ENCODE measurements around the gene EML4. TPM values are rescaled to one million over a fixed set of nuclear protein-coding genes. Genes with fewer than 3 reads are reported as not detected.

Gene EML4
- total and polyA plus RNA-seq, 2 of the 13 experiments (the other 11 are each of a cell fraction or from before 2014, with no cell fraction given): 243 to 476 TPM

- TF ChIP-seq SKI (IDR thresholded peaks at IDR 0.05; ENCODE audit: partially characterized antibody) (no peak), KDM5B (CRISPR knock-in tag; IDR thresholded peaks at IDR 0.05; ENCODE audit: borderline replicate concordance) (peak; percentile 56; the same call in 1 of the 2 replicates), ELF3 (CRISPR knock-in tag; IDR thresholded peaks at IDR 0.05) (peak; percentile 8; the same call in 1 of the 2 replicates), THAP9 (CRISPR knock-in tag; IDR thresholded peaks at IDR 0.05; ENCODE audit: borderline replicate concordance) (0 out of 2 replicates have a peak, but pooled peaks have one; percentile 37), DRAP1 (CRISPR knock-in tag; IDR thresholded peaks at IDR 0.05) (no peak; the same call in 1 of the 2 replicates), ZNF839 (CRISPR knock-in tag; IDR thresholded peaks at IDR 0.05; ENCODE audit: borderline replicate concordance) (0 out of 2 replicates have a peak, but pooled peaks have one; percentile 61), ETV5 (CRISPR knock-in tag; IDR thresholded peaks at IDR 0.05; ENCODE audit: borderline replicate concordance) (0 out of 2 replicates have a peak, but pooled peaks have one; percentile 9), ZNF747 (CRISPR knock-in tag; IDR thresholded peaks at IDR 0.05; ENCODE audit: borderline replicate concordance) (no peak), ZNF710 (CRISPR knock-in tag; IDR thresholded peaks at IDR 0.05; ENCODE audit: borderline replicate concordance) (0 out of 2 replicates have a peak, but pooled peaks have one; percentile 26), SYNCRIP (IDR thresholded peaks at IDR 0.05; ENCODE audit: insufficient read depth, low read depth, low read length) (no peak), ZNF687 (CRISPR knock-in tag; IDR thresholded peaks at IDR 0.05) (peak; percentile 68), ZBTB38 (CRISPR knock-in tag; IDR thresholded peaks at IDR 0.05) (peak; percentile 95), STAT5B (CRISPR knock-in tag; IDR thresholded peaks at IDR 0.05) (0 out of 2 replicates have a peak, but pooled peaks have one; percentile 7), TFAP4 (IDR thresholded peaks at IDR 0.05; ENCODE audit: borderline replicate concordance, low read depth) (0 out of 2 replicates have a peak, but pooled peaks have one; percentile 8), NR0B2 (CRISPR knock-in tag; IDR thresholded peaks at IDR 0.05) (peak; percentile 54; the same call in 1 of the 2 replicates), MED8 (CRISPR knock-in tag; IDR thresholded peaks at IDR 0.05; ENCODE audit: insufficient replicate concordance) (peak; percentile 48)
Observed at GRCh38 chr2:42125841-42126594, 43.1 kb upstream of the EML4 start (continued).

Data from HepG2 (cell line).